Measurements from ENCODE around the gene AKR1C1. TPM values are rescaled to one million over a fixed set of nuclear protein-coding genes. Genes with fewer than 3 reads are reported as not detected.

AKR1C1 gene
- total and polyA plus RNA-seq, 9 of the 15 experiments (the other 6 are each of a cell fraction or from before 2014, with no cell fraction given), result 43.5 to 180 (median 82.4) TPM

GRCh38 chr10:4941540-4942330 is 21.5 kb upstream of the AKR1C1 start (continued):
- peak in 1 of 2 experiments; percentile 75; a peak in 1 of 4 replicates for TF ChIP-seq ZNF318 (IDR thresholded peaks at IDR 0.05; ENCODE audit: borderline replicate concordance in 1 of 2, low read depth in 1 of 2)
- TF ChIP-seq HES1 (IDR thresholded peaks at IDR 0.05; ENCODE audit: low read depth), result peak; percentile 43; the same call in 1 of the 2 replicates
- TF ChIP-seq TBP (optimal IDR thresholded peaks at IDR 0.05; ENCODE audit: low read depth, low read length), result no peak
- TF ChIP-seq TCF3 (CRISPR knock-in tag; IDR thresholded peaks at IDR 0.05), result peak; percentile 73
- TF ChIP-seq ZNF583 (CRISPR knock-in tag; IDR thresholded peaks at IDR 0.05), result 0 out of 2 replicates have a peak, but pooled peaks have one; percentile 25
- TF ChIP-seq THRA (IDR thresholded peaks at IDR 0.05), result no peak
- TF ChIP-seq JUNB (CRISPR knock-in tag; conservative IDR thresholded peaks at IDR 0.05), result no peak
- TF ChIP-seq HDAC8 (tag; IDR thresholded peaks at IDR 0.05), result no peak
- TF ChIP-seq ZNF830 (CRISPR knock-in tag; IDR thresholded peaks at IDR 0.05), result no peak
- TF ChIP-seq EP400 (IDR thresholded peaks at IDR 0.05), result peak; percentile 67
- TF ChIP-seq FOXM1 (IDR thresholded peaks at IDR 0.05; ENCODE audit: low read depth), result peak; percentile 59
- TF ChIP-seq FOXM1 (CRISPR knock-in tag; IDR thresholded peaks at IDR 0.05; ENCODE audit: low read depth), result no peak
- no peak for TF ChIP-seq ZNF124 (CRISPR knock-in tag; IDR thresholded peaks at IDR 0.05)
- peak; percentile 74 for TF ChIP-seq ZFX (CRISPR knock-in tag; IDR thresholded peaks at IDR 0.05)
- no peak for TF ChIP-seq BRD4 (IDR thresholded peaks at IDR 0.05)
- TF ChIP-seq VEZF1 (CRISPR knock-in tag; IDR thresholded peaks at IDR 0.05), result peak; percentile 55
